Caco-2 (cell line): Measurements from ENCODE around the gene CLEC2B. TPM values are rescaled to one million over a fixed set of nuclear protein-coding genes. Genes with fewer than 3 reads are reported as not detected.

ENCODE experiments used
- BruUV-seq: library from RNA; stranded (reverse); fragments of 400-500 nt; replicated peaks from 2 replicates; lab custom pipeline; 2021; lab: Mats Ljungman, UMichigan
- CTCF ChIA-PET: fragments of 300-600 bp; sonication (Branson Sonifier 250); formaldehyde crosslinking; loops from one replicate; lab custom pipeline; 2022; ENCODE audit warnings: antibody characterized with exemption; lab: Charles Lee
- POLR2A ChIA-PET: fragments of 300-600 bp; sonication (Branson Sonifier 250); formaldehyde crosslinking; loops from one replicate; lab custom pipeline; 2022; ENCODE audit warnings: antibody characterized with exemption; lab: Charles Lee
- DNase-seq, 2 experiments: peaks; one replicate each; pipeline versions ENCODE4 v3.0.0 to v3.0.0-alpha.2; 2020 to 2022
- H3K27me3 ChIP-seq: replicated peaks from 2 replicates; pipeline ENCODE4 v1.6.0; 2011; ENCODE audit warnings: low read length; ENCODE audit not compliant: control insufficient read depth, insufficient read depth
- H3K36me3 ChIP-seq: 2 replicates; pipeline ENCODE4 v1.5.1; 2011; ENCODE audit warnings: low read length; ENCODE audit not compliant: control insufficient read depth, insufficient read depth
- H3K4me1 ChIP-seq: fragments of 250-450 bp; sonication (Bioruptor Pico); 2 replicates; pipeline ENCODE4 v1.5.1; 2020; ENCODE audit warnings: mild to moderate bottlenecking
- H3K4me3 ChIP-seq: 2 replicates; pipeline ENCODE4 v1.5.1; 2011; ENCODE audit warnings: low read depth, mild to moderate bottlenecking, control low read depth, low read length
- H3K9me3 ChIP-seq: fragments of 250-450 bp; sonication (Bioruptor Pico); 2 replicates; pipeline ENCODE4 v1.5.1; 2020; ENCODE audit warnings: mild to moderate bottlenecking, moderate library complexity
- H3K27ac Mint-ChIP-seq: one replicate; pipeline ENCODE4 v1.8.0; 2022; ENCODE audit warnings: mixed read lengths; ENCODE audit not compliant: unreplicated experiment
- H3K27me3 Mint-ChIP-seq: one replicate; pipeline ENCODE4 v1.8.0; 2022; ENCODE audit warnings: mixed read lengths; ENCODE audit not compliant: insufficient read depth, unreplicated experiment
- H3K36me3 Mint-ChIP-seq: one replicate; pipeline ENCODE4 v1.8.0; 2022; ENCODE audit warnings: mild to moderate bottlenecking, mixed read lengths; ENCODE audit not compliant: insufficient read depth, unreplicated experiment
- H3K4me1 Mint-ChIP-seq: one replicate; pipeline ENCODE4 v1.8.0; 2022; ENCODE audit warnings: low read depth, mixed read lengths; ENCODE audit not compliant: unreplicated experiment
- H3K4me3 Mint-ChIP-seq: one replicate; pipeline ENCODE4 v1.8.0; 2022; ENCODE audit warnings: mild to moderate bottlenecking, moderate library complexity, mixed read lengths; ENCODE audit not compliant: unreplicated experiment
- H3K9me3 Mint-ChIP-seq: one replicate; pipeline ENCODE4 v1.8.0; 2022; ENCODE audit warnings: mixed read lengths; ENCODE audit not compliant: unreplicated experiment
- CTCF ChIP-seq, 2 experiments: fragments of 200-600 bp in 1 of 2; IDR thresholded peaks; 1 replicate in 1 of 2; 2 replicates in 1 of 2; pipeline versions ENCODE4 v1.5.1 to v1.8.0; 2011 to 2022; ENCODE audit warnings: antibody characterized with exemption in 1 of 2, control low read depth in 1 of 2, inconsistent platforms in 1 of 2, low read depth in 1 of 2, low read length in 1 of 2, mild to moderate bottlenecking in 1 of 2, moderate library complexity in 1 of 2; ENCODE audit not compliant: insufficient read depth in 1 of 2, severe bottlenecking in 1 of 2, unreplicated experiment in 1 of 2
- intact Hi-C: fragments of 100-400 bp; cut with micrococcal nuclease; formaldehyde crosslinking; loops from one replicate; pipeline ENCODE4 v1.10.0; 2022; ENCODE audit not compliant: unreplicated experiment
- total RNA-seq: library from RNA; stranded (reverse); gene quantifications from 2 replicates; pipeline ENCODE4 v1.2.3, GENCODE V29; 2022

CLEC2B gene
- total RNA-seq, 1 experiment from 2014 or later = not detected

DNA sequence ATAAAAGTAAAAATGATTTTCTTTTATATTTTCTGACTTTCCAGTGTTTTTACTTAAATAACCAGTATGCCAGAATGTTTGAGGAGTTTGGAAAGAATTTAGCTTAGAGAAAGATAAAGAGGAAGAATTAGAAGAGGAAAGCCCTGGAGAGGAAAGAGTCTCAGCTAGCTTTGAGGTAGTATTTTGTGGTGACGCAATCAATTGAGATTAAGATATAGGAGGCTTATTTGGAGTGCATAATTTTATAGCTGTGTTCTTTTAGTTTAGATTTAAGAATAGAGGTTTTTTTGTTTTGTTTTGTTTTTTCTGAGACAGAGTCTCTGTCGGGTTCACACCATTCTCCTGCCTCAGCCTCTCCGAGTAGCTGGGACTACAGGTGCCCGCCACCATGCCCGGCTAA, 18.1 kb downstream of the CLEC2B start:
- H3K4me3 Mint-ChIP-seq = no peak overlapping the region
- H3K4me3 ChIP-seq = no peak overlapping the region
- H3K4me1 Mint-ChIP-seq = no peaks in the 10 kb centered on the region
- peaks cover 47% of the 10 kb centered on the region for H3K27me3 Mint-ChIP-seq
- H3K4me1 ChIP-seq = no peaks in the 10 kb centered on the region
- H3K9me3 ChIP-seq = no peaks in the 10 kb centered on the region; the same call in 1 of the 2 replicates
- no peaks in the 10 kb centered on the region for H3K9me3 Mint-ChIP-seq
- BruUV-seq = no TSS peak
- no peak overlapping the region for H3K27ac Mint-ChIP-seq
- no peak for TF ChIP-seq CTCF (IDR thresholded peaks at IDR 0.05; ENCODE audit: insufficient read depth in 1 of 2, low read depth in 1 of 2, low read length in 1 of 2, severe bottlenecking in 1 of 2, unreplicated experiment in 1 of 2)
- CTCF ChIA-PET = no interaction called here
- POLR2A ChIA-PET = no interaction called here
- intact Hi-C loops = no loop called here
- no peaks in the 10 kb centered on the region for H3K36me3 ChIP-seq
- no peak for DNase-seq
- H3K27me3 ChIP-seq = no peaks in the 10 kb centered on the region
- no peaks in the 10 kb centered on the region for H3K36me3 Mint-ChIP-seq

GRCh38 chr12:9848899-9849298, 20.3 kb downstream of the CLEC2B start:
- no peak overlapping the region for H3K27ac Mint-ChIP-seq
- H3K9me3 Mint-ChIP-seq = no peaks in the 10 kb centered on the region
- H3K27me3 Mint-ChIP-seq = peaks cover 37% of the 10 kb centered on the region
- no peak overlapping the region for H3K4me3 Mint-ChIP-seq
- no peaks in the 10 kb centered on the region for H3K36me3 ChIP-seq
- ChIA-PET POLR2A (no interaction called here), CTCF (no interaction called here)
- no peaks in the 10 kb centered on the region for H3K36me3 Mint-ChIP-seq
- no peaks in the 10 kb centered on the region for H3K4me1 Mint-ChIP-seq
- no peak for TF ChIP-seq CTCF (IDR thresholded peaks at IDR 0.05; ENCODE audit: insufficient read depth in 1 of 2, low read depth in 1 of 2, low read length in 1 of 2, severe bottlenecking in 1 of 2, unreplicated experiment in 1 of 2)
- no peak overlapping the region for H3K4me3 ChIP-seq
- no peaks in the 10 kb centered on the region for H3K4me1 ChIP-seq
- no peak for DNase-seq
- no TSS peak for BruUV-seq
- H3K27me3 ChIP-seq = no peaks in the 10 kb centered on the region
- no peaks in the 10 kb centered on the region; the same call in 1 of the 2 replicates for H3K9me3 ChIP-seq
- intact Hi-C loops = no loop called here

DNA sequence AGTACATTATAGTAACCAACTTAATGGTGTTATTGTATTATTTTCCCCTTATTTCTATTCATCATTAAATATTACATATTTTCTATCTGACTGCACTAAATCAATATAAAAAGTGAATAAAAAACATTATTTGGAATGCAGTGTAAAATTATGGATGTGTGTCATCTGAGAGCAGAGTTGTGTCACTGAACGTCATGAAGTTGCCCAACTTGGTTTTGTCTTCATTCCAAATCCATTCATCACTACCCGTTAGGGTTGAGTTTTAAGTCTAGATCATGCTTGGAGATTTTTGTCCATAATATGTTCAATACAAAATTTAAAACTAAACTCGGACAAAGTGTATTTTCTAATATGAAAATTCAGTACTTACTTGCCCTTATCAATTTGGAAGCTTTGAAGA, 25.7 kb downstream of the CLEC2B start:
- Histone ChIP-seq H3K36me3 (no peaks in the 10 kb centered on the region), H3K4me3 (no peak overlapping the region), H3K27me3 (no peaks in the 10 kb centered on the region), H3K9me3 (no peaks in the 10 kb centered on the region), H3K4me1 (no peaks in the 10 kb centered on the region)
- TF ChIP-seq CTCF (IDR thresholded peaks at IDR 0.05; ENCODE audit: insufficient read depth in 1 of 2, low read depth in 1 of 2, low read length in 1 of 2, severe bottlenecking in 1 of 2, unreplicated experiment in 1 of 2) = no peak
- no peaks in the 10 kb centered on the region for H3K9me3 Mint-ChIP-seq
- ChIA-PET CTCF (no interaction called here), POLR2A (no interaction called here)
- H3K27ac Mint-ChIP-seq = no peak overlapping the region
- H3K27me3 Mint-ChIP-seq = peaks cover 16% of the 10 kb centered on the region
- no peaks in the 10 kb centered on the region for H3K36me3 Mint-ChIP-seq
- intact Hi-C loops = no loop called here
- BruUV-seq = no TSS peak
- H3K4me1 Mint-ChIP-seq = no peaks in the 10 kb centered on the region
- no peak overlapping the region for H3K4me3 Mint-ChIP-seq
- no peak for DNase-seq
